Measurements from ENCODE around the gene ZNF398.

ZNF398 gene

GRCh38 chr7:149226840-149227494, 79.7 kb downstream of the ZNF398 start:
- DNase-seq (ENCODE audit: low spot score) = no peak

GRCh38 chr7:149228831-149229471, 81.7 kb downstream of the ZNF398 start:
- no peak for DNase-seq (ENCODE audit: low spot score)

GRCh38 chr7:149229526-149229925, 82.3 kb downstream of the ZNF398 start:
- no peak for DNase-seq (ENCODE audit: low spot score)

- no peak for DNase-seq (ENCODE audit: low spot score)
Observed at GRCh38 chr7:149232362-149232761, 85.1 kb downstream of the ZNF398 start.

All from CD4-positive, alpha-beta T cell treated with Interleukin-2 at 100 ng/mL for 4 hours (primary cell).